Fibroblast of pulmonary artery (primary cell): ENCODE data around the gene CHRNA4.

ENCODE experiments used
- DNase-seq: peaks from one replicate; pipeline ENCODE4 v3.0.0-alpha.2; 2010; ENCODE audit warnings: low read depth
- H3K4me3 ChIP-seq: replicated peaks from 2 replicates; pipeline ENCODE4 v1.5.1; 2011; ENCODE audit warnings: low read depth, mild to moderate bottlenecking, control low read depth, low read length, moderate library complexity
- TF ChIP-seq, protein P1 (sequence below): IDR thresholded peaks from 2 replicates; pipeline ENCODE4 v1.5.1; 2011; ENCODE audit warnings: mild to moderate bottlenecking, control low read depth, low read length, inconsistent platforms; ENCODE audit errors: missing control alignments

Gene CHRNA4

DNA sequence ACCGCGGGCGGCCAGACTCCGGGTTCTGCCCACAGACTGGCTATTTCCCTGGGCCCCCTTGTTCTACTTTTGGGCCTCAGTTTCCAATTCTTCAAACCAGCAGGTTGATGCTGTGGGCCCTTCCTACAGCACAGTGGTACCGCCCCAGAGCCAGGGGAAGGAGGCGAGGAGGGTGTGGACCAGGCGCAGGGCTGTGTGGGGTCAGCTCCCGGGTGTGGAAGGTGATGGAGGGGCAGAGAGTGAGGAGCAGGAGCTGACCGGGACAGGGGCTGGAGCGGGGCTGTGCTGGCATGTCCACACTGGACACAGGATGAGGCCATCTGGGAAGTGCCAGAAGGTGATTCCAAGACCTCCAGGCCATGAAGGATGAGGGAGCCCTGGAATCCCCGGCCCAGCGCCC lies 35.2 kb upstream of the CHRNA4 start:
- TF ChIP-seq, protein P1, sequence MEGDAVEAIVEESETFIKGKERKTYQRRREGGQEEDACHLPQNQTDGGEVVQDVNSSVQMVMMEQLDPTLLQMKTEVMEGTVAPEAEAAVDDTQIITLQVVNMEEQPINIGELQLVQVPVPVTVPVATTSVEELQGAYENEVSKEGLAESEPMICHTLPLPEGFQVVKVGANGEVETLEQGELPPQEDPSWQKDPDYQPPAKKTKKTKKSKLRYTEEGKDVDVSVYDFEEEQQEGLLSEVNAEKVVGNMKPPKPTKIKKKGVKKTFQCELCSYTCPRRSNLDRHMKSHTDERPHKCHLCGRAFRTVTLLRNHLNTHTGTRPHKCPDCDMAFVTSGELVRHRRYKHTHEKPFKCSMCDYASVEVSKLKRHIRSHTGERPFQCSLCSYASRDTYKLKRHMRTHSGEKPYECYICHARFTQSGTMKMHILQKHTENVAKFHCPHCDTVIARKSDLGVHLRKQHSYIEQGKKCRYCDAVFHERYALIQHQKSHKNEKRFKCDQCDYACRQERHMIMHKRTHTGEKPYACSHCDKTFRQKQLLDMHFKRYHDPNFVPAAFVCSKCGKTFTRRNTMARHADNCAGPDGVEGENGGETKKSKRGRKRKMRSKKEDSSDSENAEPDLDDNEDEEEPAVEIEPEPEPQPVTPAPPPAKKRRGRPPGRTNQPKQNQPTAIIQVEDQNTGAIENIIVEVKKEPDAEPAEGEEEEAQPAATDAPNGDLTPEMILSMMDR: no peak
- no peak overlapping the region for H3K4me3 ChIP-seq
- no peak for DNase-seq

DNA sequence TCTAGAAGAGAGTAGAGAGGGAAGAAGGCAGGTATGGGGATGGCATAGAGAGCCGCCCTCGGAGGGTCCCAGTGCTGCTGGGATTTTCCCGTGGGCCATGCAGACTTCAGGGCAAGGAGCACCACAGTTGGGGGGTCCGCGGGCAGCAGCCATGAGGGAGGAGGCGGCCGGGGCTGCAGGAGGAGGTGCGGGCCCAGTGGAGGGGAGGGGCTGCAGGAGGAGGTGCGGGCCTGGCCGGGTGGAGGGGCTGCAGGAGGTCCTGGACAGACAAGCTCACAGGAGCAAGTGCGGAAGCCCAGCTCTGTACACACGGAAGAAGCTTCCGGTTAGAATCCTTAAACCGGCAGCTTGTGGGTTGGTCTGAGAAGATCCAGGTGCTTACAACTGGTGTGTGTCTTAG lies 34.6 kb upstream of the CHRNA4 start:
- no peak overlapping the region for H3K4me3 ChIP-seq
- DNase-seq: no peak
- TF ChIP-seq, protein P1: no peak

DNA sequence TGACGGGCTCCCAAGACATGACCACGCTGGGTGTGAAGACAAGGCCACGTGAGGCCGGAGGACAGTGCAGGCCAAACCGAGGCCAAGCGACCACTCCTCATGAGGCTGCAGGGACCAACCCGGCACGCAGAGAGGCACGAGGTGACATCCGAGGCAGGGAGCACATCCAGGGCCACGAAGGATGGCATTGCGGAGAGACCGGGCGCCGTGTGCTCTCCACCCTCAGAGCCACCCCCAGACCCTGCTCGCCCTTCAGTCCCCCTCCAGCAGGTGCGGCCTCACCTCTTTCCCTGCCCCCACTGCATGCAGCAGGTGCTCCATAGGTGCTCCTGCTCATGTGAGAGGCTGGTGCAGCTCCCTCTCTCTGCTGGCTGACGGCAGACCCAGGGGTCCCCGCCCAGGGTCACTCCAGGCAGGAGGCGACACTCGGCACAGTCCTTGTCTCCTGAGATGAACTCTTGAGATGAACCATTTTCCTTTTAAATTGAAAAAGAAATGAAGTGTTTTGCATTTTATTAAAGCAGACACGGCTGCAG lies 33.8 kb upstream of the CHRNA4 start:
- DNase-seq: no peak
- TF ChIP-seq, protein P1: no peak
- H3K4me3 ChIP-seq: no peak overlapping the region

DNA sequence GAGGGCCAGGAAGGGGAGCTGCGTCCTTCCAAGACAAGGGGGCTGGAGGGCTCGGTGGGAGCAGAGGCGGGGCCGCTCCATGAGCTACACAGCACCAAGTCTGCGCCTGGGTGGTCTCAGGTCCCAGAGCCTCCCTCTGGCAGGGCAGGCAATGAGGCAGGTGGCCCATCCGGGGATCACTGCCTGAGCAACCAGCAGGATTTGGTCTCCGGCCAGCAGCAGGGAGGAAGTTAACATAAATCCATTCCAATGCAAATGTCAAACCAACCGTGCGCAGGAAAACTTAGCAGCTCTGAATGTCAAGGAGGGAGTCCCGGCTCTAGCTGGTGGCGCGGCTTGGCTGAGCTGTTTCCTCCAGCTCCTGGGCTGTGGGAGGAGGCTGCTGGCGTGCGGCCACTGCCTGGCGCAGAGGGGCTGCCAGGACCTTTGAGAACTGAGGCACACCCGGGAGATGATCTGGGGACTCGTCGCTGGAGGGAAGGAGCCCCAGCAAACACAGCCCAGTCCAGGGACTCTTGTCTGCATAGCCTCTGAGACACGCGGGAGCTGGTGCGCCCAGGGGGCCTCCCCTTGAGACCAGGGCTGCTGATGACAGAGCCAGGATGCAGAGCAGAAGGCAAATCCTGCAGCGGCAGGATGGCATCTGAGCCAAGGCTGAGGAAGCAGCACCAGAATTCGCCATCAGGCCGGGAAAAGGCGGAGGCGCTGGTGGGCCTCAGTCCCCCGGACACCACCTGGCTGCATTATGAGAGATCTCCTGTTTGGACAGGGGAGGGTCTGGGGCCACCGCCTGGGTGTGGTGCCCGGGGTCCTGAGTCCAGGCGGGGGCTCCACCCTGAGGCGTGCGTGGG lies 33.1 kb upstream of the CHRNA4 start:
- H3K4me3 ChIP-seq: no peak overlapping the region
- DNase-seq: peak; percentile 2
- TF ChIP-seq, protein P1: no peak

DNA sequence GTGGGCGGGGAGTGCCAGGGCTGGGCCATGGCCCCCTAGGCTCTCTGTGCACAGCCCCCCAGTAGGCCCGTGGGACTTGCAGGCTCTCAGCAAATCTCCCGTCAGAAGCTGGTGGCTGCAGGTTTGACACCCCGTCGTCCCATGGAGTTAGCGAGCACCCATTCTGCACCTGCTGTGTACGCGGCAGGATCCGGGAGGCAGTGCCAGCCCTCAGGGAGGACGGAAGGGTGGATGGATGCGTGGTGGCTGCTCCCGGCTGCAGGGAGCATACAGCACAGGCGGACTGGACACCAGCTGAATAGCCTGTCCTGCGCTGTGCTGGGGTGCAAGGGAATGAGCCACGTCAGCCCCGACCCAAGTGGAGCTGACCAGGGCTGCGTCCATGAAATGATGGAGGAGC lies 32.4 kb upstream of the CHRNA4 start:
- no peak overlapping the region for H3K4me3 ChIP-seq
- TF ChIP-seq, protein P1: no peak
- DNase-seq: no peak

DNA sequence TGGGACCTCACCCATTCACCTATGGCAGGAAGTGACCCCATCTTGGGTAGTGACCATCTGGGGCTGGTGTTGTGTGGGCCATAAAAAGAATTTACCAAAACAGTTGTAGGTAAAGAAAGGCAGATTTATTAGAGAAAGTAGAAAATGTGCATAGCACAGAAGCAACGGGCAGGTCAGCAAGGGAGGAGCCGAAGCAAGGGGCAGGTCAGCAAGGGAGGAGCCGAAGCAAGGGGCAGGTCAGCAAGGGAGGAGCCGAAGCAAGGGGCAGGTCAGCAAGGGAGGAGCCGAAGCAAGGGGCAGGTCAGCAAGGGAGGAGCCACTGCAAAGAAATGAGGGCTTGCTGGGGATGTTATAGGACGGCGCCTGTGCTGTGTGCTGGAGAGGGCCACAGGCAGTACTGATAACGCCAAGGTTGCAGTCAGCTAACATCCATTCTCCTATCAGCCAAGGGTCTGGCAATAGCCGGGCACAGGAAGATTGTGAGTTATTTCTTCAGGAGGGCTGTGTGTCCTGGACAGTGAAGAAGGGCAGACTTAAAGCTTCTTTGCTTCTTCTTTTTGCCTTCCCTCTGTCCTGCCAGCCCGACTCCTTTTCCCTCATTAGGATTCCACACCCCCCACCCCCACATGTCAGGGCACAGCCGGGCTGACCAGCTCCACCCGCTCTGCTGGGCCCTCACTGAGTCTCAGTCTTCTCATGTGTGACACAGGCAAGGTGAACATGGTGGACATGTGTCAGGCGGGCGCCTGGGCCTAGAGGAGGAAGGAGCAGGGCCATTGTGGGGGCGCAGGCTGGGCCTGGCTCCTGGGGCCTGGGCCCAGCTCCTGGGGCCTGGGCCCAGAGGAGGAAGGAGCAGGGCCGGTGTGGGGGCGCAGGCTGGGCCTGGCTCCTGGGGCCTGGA lies 31.6 kb upstream of the CHRNA4 start:
- DNase-seq: no peak
- no peak overlapping the region for H3K4me3 ChIP-seq
- TF ChIP-seq, protein P1: no peak
